GM03348 (cell line): ENCODE data around the gene TMC1.
"Not testable (repeated sequence)": the region's sequence is repeated elsewhere in the genome, so short reads cannot be mapped to it uniquely, and the experiment has no call there.

Source experiments
- DNase-seq: peaks from one replicate; pipeline ENCODE4 v3.0.0; 2012; ENCODE audit warnings: low spot score

TMC1 gene

DNA sequence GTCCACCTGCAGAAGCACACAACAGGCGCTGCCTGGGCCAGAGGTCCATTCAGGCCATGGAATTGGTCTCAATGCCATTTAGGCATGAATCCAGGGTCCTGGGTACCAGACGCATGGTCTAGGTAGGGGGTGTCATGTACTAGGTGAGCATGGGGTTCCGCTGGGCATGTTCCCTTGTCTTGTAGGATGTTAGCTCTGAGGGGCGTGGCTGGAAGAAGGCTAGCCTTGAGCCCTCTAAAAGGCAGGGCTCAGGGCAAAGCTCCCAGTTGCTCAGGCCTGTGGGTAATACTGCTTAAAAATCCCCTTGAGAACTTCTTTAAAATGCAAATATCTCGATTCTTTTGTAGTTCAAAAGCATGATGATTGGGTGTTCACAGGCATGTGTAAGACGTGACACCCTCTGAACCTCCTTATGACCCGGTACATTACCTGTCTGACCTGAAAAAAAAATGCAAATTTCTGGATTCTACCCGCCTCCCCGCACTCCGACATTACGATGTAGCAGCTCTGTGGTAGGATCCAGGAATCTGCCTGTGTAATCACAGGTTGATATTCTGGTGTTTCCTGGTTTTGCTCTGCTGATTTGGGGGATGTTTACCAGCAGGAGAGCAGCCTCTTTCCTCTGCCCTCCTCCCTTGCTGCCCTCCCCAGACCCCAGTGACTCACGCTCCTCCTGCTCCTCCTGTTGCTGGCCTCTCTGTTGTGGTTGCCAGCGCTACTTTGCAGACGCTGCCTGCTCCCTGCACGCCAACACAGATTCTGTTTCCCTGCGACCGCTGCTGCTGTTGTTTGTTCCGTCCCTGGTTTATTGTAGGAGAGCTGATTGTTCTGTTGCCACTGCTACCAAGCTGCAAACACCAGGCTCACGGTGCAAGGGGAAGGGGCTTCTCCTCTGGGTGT lies 5.7 kb downstream of the TMC1 start:
- peak; percentile 91 for DNase-seq

DNA sequence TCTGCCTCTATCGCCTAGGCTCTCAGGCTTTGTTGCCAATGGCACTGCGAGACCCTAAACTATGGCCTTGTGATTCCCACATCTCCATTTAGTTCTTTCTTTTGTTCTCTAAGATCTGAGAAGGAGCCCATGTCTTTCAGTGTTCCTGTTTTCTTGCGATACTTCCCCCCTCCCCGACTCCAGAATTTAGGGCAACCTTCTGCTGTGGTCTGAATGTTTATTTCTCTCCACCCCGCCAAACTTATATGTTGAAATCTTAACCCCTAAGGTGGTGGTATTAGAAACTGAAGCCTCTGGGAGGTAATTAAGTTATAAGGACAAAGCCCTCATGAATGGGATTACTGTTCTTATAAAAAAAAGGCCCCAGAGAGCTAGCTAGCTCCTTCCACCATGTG lies 6.4 kb downstream of the TMC1 start:
- no peak for DNase-seq

DNA sequence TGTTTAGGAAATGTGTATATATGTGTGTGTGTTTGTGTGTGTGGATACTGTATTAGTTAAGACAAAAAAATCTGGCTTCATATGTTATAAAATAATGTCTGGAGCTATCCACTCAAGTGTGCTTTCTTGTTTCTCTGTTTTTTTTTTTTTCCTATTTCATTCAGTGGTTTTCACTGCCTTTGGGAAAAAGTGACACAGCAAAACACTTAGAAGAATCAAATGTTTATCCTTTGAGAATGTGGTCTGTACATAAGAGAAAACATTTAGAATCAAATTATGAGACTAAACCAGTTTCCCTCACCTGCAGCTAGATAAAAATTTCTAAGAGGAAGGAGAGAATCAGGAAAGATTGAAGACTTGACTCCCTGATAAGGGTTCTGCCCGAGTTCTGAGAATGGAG lies 8.1 kb downstream of the TMC1 start:
- no peak for DNase-seq

DNA sequence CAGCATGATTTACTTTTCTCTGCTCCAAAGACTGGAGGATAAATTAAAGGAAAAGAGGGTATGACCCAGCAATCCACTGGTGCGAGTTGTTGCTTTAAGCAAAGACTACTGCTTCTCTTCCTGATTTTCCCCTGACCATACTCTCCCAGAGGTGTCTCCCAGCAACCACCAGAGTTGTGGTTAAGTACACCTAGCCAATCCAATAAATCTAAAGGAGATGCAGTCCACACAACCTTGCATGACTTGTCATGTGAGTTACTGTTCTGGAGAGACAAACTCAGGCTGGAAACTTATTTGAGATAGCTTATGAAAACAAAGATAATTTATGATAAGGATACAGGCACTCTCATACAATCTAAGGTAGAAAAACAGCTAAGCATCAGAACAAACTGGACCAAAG lies 11.9 kb downstream of the TMC1 start:
- no peak for DNase-seq

DNA sequence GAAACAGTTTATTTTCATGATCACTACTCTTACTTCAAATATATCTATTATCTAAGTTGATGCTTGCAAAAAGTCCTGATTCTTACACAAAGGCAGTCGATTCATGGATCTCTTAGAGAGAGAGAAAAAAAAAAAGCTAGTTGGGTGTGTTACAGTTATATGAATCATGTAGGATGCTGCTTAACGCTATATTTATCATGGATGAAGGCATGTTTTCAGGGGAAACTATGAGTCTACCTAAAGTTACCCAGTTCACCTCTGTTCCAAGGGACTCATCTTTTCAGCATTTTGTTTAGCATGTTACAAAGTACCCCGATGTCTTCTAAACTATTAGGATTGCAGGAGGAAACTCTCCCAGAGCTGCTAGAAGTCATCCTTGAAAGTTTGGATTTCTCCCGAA lies 13.5 kb downstream of the TMC1 start:
- DNase-seq, result no peak

DNA sequence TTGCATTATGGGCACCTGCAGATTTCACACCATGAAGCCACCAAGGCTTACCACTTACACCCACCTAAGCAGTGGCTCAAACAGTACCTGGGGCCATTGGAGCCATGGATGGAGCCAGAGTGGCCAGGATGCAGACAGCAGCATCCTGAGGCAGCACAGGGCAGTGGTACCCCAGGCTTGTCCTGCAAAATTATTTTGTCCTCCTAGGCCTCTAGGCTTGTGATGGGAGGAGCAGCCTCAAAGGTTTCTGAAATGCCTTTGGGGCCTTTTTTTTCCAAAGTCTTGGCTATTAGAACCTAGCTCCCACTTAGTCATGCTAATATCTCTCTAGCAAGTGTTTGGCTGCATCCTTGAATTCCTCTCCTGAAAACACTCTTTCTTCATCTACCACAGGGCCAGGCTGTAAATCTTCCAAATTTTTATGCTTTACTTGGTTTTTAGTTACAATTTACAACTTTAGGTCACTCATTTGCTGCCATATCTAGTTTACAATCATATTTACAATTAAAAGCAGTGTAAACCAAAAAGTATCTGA lies 15.7 kb downstream of the TMC1 start:
- no peak for DNase-seq

DNA sequence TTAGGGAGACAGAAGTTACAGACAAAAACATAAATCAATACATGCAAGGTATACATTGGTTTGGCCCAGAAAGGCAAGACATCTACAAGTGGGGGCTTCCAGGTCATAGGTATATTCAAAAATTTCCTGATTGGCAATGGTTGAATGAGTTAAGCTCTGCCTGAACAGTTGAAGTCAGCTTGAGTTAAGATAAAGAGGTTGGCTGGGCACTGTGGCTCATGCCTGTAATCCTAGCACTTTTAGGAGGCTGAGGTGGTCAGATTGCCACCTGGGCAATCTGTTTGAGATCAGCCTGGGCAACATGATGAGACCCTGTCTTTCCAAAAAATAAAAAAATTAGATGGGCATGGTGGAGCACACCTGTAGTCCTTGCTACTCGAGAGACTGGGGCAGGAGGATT lies 16.3 kb downstream of the TMC1 start:
- DNase-seq, result no peak

DNA sequence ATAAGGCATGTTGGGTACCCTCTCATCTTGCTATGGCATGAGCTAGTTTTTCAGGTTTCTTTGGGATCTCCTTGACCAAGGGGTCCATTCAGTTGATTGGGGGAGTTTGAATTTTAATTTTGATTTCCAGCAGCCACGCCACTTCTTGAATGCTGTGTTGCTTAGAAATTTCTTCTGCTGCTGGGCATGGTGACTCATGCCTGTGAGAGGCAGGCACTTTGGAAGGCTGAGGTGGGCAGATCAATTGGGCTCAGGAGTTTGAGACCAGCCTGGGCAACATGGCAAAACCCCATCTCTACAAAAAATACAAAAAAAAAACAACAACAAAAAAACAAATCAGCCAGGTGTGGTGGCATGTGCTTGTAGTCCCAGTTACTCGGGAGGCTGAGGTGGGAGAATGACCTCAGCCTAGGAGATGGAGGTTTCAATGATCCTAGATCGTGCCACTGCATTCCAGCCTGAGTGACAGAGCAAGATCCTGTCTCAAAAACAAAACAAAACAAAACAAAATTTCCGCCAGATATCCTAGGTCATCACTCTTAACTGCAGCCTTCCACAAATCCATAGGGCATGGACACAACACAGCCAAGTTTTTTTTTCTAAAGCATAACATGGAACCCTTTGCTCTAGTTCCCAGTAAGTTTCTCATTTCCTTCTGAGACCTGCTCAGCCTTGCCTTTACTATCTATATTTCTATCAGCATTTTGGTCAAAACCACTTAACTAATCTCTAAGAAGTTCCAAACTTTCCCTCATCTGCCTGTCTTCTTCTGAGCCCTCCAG lies 17.7 kb downstream of the TMC1 start:
- DNase-seq, result no peak

DNA sequence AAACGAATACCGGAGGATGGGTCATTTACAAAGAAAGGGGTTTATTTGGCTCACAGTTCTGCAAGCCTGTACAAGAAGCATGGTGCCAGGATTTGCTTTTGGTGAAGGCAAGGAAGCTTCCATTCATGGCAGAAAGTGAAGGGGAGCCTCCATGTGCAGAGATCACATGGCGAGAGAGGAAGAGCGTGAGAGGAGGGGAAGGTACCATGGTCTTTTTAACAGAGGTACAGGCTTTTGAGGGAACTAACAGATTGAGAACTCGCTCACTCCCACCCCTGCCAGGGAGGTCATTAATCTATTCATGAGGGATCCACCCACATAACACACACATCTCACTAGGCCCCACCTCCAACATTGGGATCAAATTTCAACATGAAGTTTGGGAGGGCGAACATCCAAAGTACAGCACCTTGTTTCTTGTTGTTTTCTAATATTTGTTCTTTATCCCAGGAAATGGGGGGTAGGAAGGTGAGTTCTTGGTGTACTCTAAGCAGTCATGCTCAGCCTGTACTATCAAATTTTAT lies 18.5 kb downstream of the TMC1 start:
- DNase-seq, result no peak

DNA sequence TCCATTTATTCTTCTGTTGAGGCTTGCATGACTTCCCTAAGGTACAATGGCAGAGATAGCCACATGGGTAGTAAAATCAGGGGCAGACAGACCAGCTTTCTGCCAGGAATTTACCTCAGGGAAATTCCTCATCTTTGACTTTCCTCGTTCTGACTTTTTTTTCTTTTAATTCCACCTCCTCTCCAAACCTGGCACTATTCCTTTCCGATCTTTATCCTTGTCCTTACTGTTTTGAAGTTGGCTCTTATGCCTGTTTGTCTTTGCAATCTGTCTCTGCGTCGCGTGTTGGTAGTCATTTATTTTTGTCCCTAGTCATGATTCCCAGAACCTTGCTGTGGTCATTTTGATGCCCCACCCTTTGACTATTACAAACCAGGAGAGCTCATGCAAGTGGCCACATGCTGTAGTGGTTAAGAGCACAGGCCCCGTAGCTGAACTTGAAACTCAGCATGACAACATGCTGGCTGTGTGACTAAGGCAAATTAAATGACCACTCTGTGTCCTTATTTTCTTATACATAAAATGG lies 19.0 kb downstream of the TMC1 start:
- peak; percentile 31 for DNase-seq

DNA sequence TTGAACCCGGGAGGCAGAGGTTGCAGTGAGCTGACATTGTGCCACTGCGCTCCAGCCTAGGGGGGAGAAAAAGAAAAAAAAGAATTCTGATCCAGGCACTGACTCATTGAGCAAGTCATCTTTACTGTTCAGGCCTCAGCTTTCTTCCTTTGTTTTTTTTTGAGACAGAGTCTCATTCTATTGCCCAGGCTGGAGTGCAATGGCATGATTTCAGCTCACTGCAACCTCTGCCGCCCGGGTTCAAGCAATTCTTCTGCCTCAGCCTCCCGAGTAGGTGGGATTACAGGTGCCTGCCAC lies 21.1 kb downstream of the TMC1 start:
- not testable (repeated sequence) for DNase-seq

DNA sequence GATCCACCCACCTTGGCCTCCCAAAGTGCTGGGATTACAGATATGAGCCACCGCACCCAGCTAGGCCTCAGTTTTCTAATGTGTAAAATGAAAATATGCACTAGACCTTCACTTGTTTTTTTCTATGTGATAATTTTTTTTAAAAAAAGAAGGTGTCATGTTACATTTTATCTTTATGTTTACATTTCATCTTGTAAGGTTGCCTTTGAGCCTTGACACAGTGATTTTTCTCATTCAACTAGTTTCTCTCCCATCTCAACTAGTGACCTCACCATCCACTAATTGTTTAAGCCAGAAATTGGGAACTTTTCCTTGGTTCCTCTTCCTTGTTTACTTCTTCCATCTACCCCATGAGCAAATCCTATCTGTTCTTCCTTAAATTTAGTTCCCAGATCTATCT lies 21.5 kb downstream of the TMC1 start:
- no peak for DNase-seq

DNA sequence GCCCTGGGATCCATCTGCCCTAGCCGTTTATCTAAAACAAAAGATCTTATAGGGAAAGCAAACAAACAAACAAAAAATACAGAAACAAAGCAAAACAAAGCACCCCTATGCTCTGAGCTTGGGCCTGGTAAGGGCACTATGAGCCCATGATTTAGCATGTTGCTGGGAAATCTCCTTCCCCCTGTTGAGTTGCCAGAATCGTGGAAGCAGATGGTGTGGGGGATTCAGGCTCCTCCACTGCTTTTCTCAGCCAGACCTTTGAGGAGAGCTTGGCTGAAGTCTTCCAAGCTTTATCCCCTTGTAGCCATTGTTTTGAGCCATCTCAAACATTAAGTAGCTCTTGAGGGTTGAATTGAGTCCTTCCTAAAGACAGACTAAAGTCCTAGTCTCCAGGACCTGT lies 29.9 kb downstream of the TMC1 start:
- DNase-seq, result no peak

DNA sequence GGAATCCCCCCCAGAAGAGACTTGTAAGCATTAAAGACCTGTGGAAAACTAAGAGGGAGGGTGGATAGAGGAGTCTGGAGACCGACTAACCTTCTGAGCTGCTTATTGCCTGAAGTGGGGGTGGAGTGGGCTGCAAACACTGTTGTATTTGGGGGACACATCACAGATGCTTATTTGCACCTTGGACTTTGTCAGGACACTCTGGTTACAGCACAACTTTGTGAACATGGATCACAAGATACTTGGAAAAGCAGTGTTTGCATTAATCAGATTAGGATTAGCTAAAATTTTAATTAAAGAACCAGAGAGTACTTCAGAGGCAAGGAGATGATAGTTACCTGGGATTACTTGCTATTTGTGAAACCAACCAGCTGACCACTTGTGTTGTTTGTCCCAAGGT lies 30.9 kb downstream of the TMC1 start:
- no peak for DNase-seq

DNA sequence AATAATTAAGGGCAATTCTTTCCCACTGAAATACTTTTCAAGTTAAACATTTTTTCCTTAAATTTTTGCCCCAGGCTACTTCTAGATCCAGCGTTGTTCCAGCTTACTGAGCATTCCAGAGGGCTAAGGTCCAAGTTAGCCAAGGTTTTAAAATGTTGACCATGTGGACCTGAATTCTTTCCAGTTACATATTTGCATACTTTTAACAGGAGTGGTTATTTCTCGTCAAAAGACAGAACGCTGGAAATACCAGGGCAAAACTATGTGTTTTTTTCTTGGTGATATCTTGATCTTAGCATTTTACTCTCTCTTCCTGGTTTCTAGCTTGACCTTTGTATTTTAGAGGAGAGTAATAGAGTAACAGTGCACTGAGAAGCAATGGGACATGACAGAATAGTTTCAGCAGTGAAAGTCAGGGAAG lies 32.8 kb downstream of the TMC1 start:
- peak; percentile 80 for DNase-seq

DNA sequence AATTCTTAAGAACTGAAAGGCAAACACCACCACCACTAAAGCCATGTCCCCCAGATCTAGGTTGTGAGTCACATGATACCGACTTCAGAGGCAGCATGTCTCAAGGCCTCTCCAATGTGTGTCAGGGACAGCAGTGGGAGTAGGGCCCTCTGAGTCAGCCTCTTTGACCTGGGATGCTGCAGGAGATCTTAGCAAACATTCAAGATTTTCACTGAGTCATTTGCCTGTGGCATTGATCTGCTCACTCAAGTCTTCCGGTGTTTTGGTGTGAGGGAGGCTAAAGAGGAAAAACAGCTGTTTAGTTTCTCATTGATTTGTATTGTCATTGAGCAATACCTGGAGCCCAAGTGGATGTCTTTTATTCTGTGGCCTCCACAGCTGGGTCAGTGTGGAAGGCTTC lies 36.1 kb downstream of the TMC1 start:
- DNase-seq, result peak; percentile 82

DNA sequence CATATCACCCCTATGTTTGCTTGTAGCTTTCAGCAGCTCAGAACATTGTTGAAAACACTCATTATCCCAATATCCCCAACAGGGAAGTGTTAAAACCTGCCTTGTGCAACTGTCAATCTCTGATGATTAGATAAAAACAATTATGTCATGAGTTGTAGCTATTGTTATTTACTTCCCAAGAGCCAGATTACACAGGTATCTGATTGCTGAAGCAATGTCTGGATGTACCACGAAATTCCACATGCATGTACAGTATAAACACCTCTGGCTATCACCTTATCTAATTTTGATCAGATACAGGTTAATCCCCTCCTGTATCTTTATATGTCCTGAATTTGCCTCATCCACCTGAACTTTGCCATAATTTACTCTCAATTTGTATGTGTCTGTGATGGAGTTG lies 38.7 kb downstream of the TMC1 start:
- no peak for DNase-seq

DNA sequence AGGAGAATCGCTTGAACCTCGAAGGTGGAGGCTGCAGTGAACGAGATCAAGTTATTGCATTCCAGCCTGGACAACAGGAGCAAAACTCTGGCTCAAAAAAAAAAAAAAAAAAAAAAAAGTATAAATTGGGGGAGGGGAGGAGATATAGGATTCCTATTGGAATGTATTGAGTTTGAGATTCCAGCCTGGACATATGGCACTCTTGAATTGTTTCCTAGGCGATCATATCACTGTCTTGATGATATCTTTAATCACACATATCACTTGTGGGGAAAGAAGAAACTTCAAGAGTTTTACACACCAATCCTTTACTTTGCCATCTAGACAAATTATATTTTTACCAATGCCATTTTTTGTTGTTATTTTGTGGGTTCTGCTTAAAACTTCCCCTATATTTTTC lies 42.4 kb downstream of the TMC1 start:
- DNase-seq, result no peak

DNA sequence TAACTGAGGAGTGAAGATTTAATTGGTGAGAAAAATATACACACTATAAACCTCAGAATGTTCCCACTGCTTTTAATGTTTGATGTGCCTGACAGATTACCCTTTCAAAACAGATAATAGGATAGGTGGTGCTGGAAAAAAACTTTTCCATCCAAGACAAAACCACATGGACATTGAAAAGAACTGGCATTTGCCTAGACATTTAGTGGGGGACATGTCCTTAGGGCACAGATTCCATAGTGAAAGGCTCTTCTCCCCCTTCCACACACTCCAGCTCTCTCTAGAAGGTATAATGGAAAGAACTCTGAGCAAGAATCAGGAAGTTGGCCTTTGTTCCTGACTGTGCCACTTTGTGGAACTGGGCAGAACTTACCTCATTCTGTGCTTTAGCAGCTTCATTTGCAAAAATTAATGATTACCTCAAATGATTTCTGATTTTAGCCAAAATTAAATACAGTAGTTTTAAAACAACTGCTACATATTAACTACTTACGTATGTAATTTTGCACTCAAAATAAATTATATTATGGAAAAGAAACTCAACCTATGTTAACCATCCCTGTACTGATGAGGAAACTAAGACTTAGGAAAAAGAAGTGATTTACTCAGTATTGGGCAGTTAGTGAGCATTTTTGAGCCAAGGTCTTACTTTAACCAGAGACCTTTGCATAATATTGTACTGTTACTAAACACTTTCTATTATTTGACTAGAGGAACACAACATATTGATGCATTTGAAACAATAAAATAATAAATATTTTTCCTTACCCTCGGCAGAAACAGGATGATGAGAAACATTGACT lies 43.3 kb downstream of the TMC1 start:
- DNase-seq, result no peak

DNA sequence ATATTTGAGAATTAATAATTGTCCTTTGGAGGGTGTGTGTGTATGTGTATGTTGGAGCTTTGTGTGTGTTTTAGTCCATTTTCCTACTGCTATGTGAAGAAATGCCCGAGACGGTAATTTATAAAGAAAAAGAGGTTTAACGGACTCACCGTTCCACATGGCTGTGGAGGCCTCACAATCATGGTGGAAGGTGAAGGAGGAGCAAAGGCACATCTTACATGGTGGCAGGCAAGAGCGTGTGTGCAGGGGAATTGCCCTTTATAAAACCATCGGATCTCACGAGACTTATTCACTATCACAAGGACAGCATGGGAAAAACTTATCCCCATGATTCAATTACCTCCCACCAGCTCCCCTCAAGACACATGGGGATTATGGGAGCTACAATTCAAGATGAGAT lies 44.1 kb downstream of the TMC1 start:
- DNase-seq, result no peak

DNA sequence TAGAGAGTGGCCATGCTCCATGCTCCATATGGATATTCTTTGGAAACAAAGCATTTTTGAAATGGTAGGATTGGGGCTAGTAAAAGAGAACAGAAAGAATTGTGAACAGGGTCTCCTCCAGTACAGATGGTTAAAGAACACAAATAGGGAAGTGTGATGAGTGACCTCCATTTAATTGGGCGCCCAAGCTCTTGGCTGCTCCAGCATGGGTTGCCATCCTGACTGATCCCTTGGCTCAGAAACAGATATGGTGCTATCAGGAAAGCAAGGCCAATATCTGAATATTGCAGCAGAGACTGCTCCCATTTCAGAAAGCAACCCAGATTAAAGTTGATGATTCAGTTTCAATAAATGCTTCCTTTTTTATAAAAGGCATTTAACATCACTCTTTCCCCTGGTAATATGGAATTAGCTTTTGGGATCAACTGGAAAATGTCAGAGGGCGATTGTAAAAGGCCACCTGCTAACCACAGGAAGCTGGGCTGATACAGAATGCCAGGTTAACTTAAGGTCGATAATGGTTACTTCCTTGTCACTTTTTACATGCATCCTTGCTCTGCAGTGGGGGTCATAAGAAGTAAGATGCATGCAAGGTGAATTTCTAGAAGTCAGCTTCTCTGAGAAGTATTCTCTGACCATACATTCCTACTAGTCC lies 52.9 kb downstream of the TMC1 start:
- DNase-seq, result no peak

DNA sequence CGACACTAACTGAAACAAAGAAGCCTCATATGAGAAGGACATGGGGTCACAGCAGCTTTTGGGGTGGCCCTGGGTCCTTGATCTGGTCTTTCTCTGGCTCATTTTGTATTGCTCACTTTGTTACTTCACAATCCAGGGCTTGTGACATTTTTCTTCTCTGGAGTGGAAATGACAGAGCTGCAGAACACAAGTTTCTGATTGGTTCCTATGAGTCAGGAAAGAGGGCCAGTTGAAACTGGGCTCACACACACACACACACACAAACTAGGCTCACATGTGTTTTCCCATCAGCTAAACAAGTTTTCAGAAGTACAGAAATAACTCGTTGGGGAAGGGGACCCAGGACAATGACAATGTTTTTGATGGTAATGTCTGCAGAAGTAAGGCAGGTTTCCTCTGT lies 54.3 kb downstream of the TMC1 start:
- DNase-seq, result no peak
